Liver (tissue), 9 donors: ENCODE data around the gene DDX1. TPM values are rescaled to one million over a fixed set of nuclear protein-coding genes. Genes with fewer than 3 reads are reported as not detected.

Experiments used
- DNase-seq: peaks from one replicate; pipeline ENCODE4 v3.0.0-alpha.2; 2017; ENCODE audit warnings: low spot score
- H3K27ac ChIP-seq, 2 donors: one replicate each; pipeline ENCODE4 v1.7.0; 2013; ENCODE audit warnings: inconsistent platforms in 2 of 2, low read length in 2 of 2, control low read depth in 1 of 2, low read depth in 1 of 2, mild to moderate bottlenecking in 1 of 2
- H3K27me3 ChIP-seq, 4 donors: one replicate each; pipeline versions ENCODE4 v1.6.1 to v1.7.0; 2013; ENCODE audit warnings: low read length in 3 of 4, inconsistent platforms in 1 of 4, mild to moderate bottlenecking in 1 of 4, moderate library complexity in 1 of 4; ENCODE audit not compliant: control insufficient read depth in 4 of 4, insufficient read depth in 4 of 4
- H3K36me3 ChIP-seq, 4 donors: one replicate each; pipeline versions ENCODE4 v1.6.1 to v1.7.0; 2013; ENCODE audit warnings: low read length in 3 of 4, mild to moderate bottlenecking in 3 of 4, low read depth in 1 of 4, moderate library complexity in 1 of 4; ENCODE audit not compliant: control insufficient read depth in 4 of 4, insufficient read depth in 3 of 4
- H3K4me1 ChIP-seq, 4 donors: one replicate each; pipeline versions ENCODE4 v1.6.1 to v1.7.0; 2013; ENCODE audit warnings: low read length in 3 of 4, mild to moderate bottlenecking in 3 of 4, moderate library complexity in 1 of 4; ENCODE audit not compliant: control insufficient read depth in 4 of 4, insufficient read depth in 4 of 4
- H3K4me3 ChIP-seq, 3 donors: one replicate each; pipeline versions ENCODE4 v1.6.1 to v1.7.0; 2013; ENCODE audit warnings: low read length in 3 of 3, control low read depth in 1 of 3, low read depth in 1 of 3, mild to moderate bottlenecking in 1 of 3
- H3K9ac ChIP-seq, 2 donors: one replicate each; pipeline ENCODE4 v1.7.0; 2013; ENCODE audit warnings: low read length in 2 of 2, mild to moderate bottlenecking in 2 of 2, moderate library complexity in 2 of 2, control low read depth in 1 of 2, low read depth in 1 of 2
- H3K9me3 ChIP-seq, 4 donors: one replicate each; pipeline versions ENCODE4 v1.6.1 to v1.7.0; 2013; ENCODE audit warnings: low read length in 3 of 4; ENCODE audit not compliant: control insufficient read depth in 4 of 4
- CTCF ChIP-seq: fragments of 150-350 bp; IDR thresholded peaks from 2 replicates; pipeline ENCODE4 v1.5.1; 2017; ENCODE audit warnings: improper control_type of control experiment, low read depth, low read length; ENCODE audit not compliant: missing input control
- EGR1 ChIP-seq, 2 donors: IDR thresholded peaks; 2 replicates each; pipeline ENCODE4 v1.6.1; 2016 to 2018; ENCODE audit warnings: antibody characterized with exemption in 2 of 2, low read depth in 2 of 2
- FOXA1 ChIP-seq: IDR thresholded peaks from 2 replicates; pipeline ENCODE4 v1.6.1; 2016; ENCODE audit warnings: antibody characterized with exemption
- FOXA2 ChIP-seq: IDR thresholded peaks from 2 replicates; pipeline ENCODE4 v1.6.1; 2016; ENCODE audit warnings: antibody characterized with exemption
- HNF4A ChIP-seq, 2 donors: conservative IDR thresholded peaks; 2 replicates each; pipeline ENCODE4 v1.6.1; 2016; ENCODE audit warnings: antibody characterized with exemption in 2 of 2, mild to moderate bottlenecking in 2 of 2
- HNF4G ChIP-seq: IDR thresholded peaks from 2 replicates; pipeline ENCODE4 v1.6.1; 2016; ENCODE audit warnings: antibody characterized with exemption
- JUND ChIP-seq, 2 donors: IDR thresholded peaks; 2 replicates each; pipeline ENCODE4 v1.6.1; 2016; ENCODE audit warnings: antibody characterized with exemption in 2 of 2
- NR2F2 ChIP-seq: IDR thresholded peaks from 2 replicates; pipeline ENCODE4 v1.6.1; 2016; ENCODE audit warnings: antibody characterized with exemption
- RAD21 ChIP-seq, 2 donors: IDR thresholded peaks; 2 replicates each; pipeline ENCODE4 v1.6.1; 2016; ENCODE audit warnings: antibody characterized with exemption in 2 of 2, mild to moderate bottlenecking in 2 of 2
- RXRA ChIP-seq, 2 donors: IDR thresholded peaks; 2 replicates each; pipeline ENCODE4 v1.6.1; 2017 to 2018; ENCODE audit warnings: antibody characterized with exemption in 2 of 2, mild to moderate bottlenecking in 1 of 2
- YY1 ChIP-seq: IDR thresholded peaks from 2 replicates; pipeline ENCODE4 v1.6.1; 2016; ENCODE audit warnings: antibody characterized with exemption, mild to moderate bottlenecking
- WGBS: extraction: QIAGEN DNeasy Blood & Tissue Kit; methylation state at CpG from one replicate; pipeline ENCODE4 v1.1.7; 2013; 5-methylcytosine and 5-hydroxymethylcytosine counted together
- polyA plus RNA-seq, 2 donors: library from polyadenylated mRNA; stranded (reverse) in 1 of 2; unstranded in 1 of 2; fragments of 200-250 nt in 1 of 2; fragments of >200 nt in 1 of 2; fragmentation: Nextera tagmentation in 1 of 2; extraction: Ambion mirVana in 1 of 2; gene quantifications; one replicate each; pipeline versions ENCODE4 v1.2.1 to v1.2.3, GENCODE V29; 2013 to 2015
- total RNA-seq, 2 donors: library from RNA; depleted of rRNA; stranded (reverse); fragments of >200 nt; gene quantifications; one replicate each; pipeline ENCODE4 v1.2.3, GENCODE V29; 2014
- TF ChIP-seq, protein P1 (sequence below): IDR thresholded peaks from 2 replicates; pipeline ENCODE4 v1.6.1; 2016; ENCODE audit warnings: antibody characterized with exemption, mild to moderate bottlenecking
- TF ChIP-seq, protein P2 (sequence below): IDR thresholded peaks from 2 replicates; pipeline ENCODE4 v1.6.1; 2016; ENCODE audit warnings: antibody characterized with exemption
- TF ChIP-seq, protein P3 (sequence below): IDR thresholded peaks from 2 replicates; pipeline ENCODE4 v1.6.1; 2016; ENCODE audit warnings: antibody characterized with exemption
- donor health status: healthy.
- donor health status: healthy.
- donor health status: healthy.
- donor health status: healthy.
- donor health status: healthy.

Gene DDX1
- total and polyA plus RNA-seq, 4 donors: 31.7 to 43.9 (median 38.8) TPM

DNA sequence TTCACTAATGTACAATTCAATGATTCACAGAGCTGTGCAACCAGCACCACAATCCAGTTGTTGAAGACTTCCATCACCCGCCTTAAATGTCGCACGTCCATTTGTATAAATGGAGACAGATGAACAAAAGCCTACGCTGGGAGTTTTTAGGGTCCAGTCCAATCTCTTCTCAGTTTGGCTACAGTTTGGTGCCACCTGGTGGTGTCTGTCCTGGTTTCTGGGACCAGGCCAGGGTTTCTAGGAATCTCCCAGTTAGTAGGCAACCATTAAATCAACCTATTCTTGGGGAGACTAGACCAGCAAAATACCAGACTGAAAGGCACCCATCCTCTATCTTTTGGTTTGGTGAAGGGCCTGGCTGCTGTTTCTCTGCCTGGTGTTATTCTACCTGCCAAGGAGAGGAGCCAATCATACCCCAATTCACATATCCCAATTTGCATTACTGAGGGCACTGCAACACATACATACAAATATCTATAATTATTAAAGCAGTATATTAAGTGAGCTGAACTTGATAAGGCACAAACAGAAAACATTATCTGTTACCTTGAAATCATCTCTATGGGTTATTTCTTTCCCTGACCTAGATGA, 3.2 kb upstream of the DDX1 start:
- Histone ChIP-seq H3K36me3 (no peaks in the 10 kb centered on the region), H3K4me3 (no peak overlapping the region), H3K9ac (no peak overlapping the region), H3K27me3 (no peaks in the 10 kb centered on the region), H3K9me3 (no peaks in the 10 kb centered on the region), H3K27ac (no peak overlapping the region), H3K4me1 (peaks cover 3 to 16% (median 6%) of the 10 kb centered on the region in 4 donors)
- TF ChIP-seq YY1 (peak; percentile 18), RXRA (IDR thresholded peaks at IDR 0.05) (no peak), RAD21 (IDR thresholded peaks at IDR 0.05) (peak; percentile 76 to 80), EGR1 (IDR thresholded peaks at IDR 0.05; ENCODE audit: low read depth in 2 of 2) (no peak), HNF4A (conservative IDR thresholded peaks at IDR 0.05) (peak in 1 of 2 donors; percentile 66), HNF4G (peak; percentile 14), CTCF (peak; percentile 57)
- TF ChIP-seq, protein P1, sequence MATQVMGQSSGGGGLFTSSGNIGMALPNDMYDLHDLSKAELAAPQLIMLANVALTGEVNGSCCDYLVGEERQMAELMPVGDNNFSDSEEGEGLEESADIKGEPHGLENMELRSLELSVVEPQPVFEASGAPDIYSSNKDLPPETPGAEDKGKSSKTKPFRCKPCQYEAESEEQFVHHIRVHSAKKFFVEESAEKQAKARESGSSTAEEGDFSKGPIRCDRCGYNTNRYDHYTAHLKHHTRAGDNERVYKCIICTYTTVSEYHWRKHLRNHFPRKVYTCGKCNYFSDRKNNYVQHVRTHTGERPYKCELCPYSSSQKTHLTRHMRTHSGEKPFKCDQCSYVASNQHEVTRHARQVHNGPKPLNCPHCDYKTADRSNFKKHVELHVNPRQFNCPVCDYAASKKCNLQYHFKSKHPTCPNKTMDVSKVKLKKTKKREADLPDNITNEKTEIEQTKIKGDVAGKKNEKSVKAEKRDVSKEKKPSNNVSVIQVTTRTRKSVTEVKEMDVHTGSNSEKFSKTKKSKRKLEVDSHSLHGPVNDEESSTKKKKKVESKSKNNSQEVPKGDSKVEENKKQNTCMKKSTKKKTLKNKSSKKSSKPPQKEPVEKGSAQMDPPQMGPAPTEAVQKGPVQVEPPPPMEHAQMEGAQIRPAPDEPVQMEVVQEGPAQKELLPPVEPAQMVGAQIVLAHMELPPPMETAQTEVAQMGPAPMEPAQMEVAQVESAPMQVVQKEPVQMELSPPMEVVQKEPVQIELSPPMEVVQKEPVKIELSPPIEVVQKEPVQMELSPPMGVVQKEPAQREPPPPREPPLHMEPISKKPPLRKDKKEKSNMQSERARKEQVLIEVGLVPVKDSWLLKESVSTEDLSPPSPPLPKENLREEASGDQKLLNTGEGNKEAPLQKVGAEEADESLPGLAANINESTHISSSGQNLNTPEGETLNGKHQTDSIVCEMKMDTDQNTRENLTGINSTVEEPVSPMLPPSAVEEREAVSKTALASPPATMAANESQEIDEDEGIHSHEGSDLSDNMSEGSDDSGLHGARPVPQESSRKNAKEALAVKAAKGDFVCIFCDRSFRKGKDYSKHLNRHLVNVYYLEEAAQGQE: peak; percentile 29
- DNase-seq: peak; percentile 73
- WGBS: 44% methylated on average over 4 of the region's 4 CpGs

DNA sequence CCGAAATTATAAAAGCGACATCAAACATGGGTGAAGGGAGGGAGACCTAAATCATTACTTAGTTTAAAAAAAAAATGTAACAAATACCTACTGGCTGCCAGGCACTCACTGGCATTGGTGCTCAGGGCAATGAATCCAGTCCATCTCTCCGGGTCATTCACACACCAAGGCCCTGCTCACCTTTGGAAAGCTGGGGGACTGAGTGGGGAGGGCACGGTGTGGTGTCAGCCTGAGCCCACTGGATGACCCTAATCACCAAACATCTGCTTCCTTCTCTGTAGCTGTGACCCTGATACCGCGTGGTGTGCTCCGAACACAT, 336 bp upstream of the DDX1 start:
- peak overlapping the region; percentile 57 to 61 for H3K9ac ChIP-seq
- H3K9me3 ChIP-seq: no peaks in the 10 kb centered on the region
- H3K36me3 ChIP-seq: peaks cover 1 to 11% (median 10%) of the 10 kb centered on the region in 4 donors
- H3K4me1 ChIP-seq: peaks cover 3 to 18% (median 6%) of the 10 kb centered on the region in 4 donors
- WGBS: 23% methylated on average over 7 of the region's 7 CpGs
- peak overlapping the region; percentile 90 to 91 for H3K27ac ChIP-seq
- TF ChIP-seq EGR1 (IDR thresholded peaks at IDR 0.05; ENCODE audit: low read depth in 2 of 2) (no peak), HNF4G (no peak), CTCF (no peak), NR2F2 (no peak), FOXA1 (no peak), FOXA2 (no peak), RAD21 (IDR thresholded peaks at IDR 0.05) (no peak), JUND (IDR thresholded peaks at IDR 0.05) (no peak)
- TF ChIP-seq, protein P1: no peak
- TF ChIP-seq, protein P2, sequence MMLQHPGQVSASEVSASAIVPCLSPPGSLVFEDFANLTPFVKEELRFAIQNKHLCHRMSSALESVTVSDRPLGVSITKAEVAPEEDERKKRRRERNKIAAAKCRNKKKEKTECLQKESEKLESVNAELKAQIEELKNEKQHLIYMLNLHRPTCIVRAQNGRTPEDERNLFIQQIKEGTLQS: no peak
- TF ChIP-seq, protein P3, sequence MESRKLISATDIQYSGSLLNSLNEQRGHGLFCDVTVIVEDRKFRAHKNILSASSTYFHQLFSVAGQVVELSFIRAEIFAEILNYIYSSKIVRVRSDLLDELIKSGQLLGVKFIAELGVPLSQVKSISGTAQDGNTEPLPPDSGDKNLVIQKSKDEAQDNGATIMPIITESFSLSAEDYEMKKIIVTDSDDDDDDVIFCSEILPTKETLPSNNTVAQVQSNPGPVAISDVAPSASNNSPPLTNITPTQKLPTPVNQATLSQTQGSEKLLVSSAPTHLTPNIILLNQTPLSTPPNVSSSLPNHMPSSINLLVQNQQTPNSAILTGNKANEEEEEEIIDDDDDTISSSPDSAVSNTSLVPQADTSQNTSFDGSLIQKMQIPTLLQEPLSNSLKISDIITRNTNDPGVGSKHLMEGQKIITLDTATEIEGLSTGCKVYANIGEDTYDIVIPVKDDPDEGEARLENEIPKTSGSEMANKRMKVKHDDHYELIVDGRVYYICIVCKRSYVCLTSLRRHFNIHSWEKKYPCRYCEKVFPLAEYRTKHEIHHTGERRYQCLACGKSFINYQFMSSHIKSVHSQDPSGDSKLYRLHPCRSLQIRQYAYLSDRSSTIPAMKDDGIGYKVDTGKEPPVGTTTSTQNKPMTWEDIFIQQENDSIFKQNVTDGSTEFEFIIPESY: no peak
- DNase-seq: no peak
- no peaks in the 10 kb centered on the region for H3K27me3 ChIP-seq
- peak overlapping the region in 2 of 3 donors; percentile 74 to 93 for H3K4me3 ChIP-seq
